WTC11 (cell line): ENCODE measurements around the gene SH3BP4. TPM values are rescaled to one million over a fixed set of nuclear protein-coding genes. Genes with fewer than 3 reads are reported as not detected.

Experiments
- ATAC-seq: fragments of 200-7000 bp; cut with Tn5 transposase; 2 replicates; pipeline ENCODE4 v1.10.0; 2021; ENCODE audit warnings: mild to moderate bottlenecking, moderate library complexity
- CTCF ChIA-PET: fragments of 300-600 bp; sonication (Branson Sonifier 250); formaldehyde crosslinking; loops from one replicate; lab custom pipeline; 2021; ENCODE audit warnings: antibody characterized with exemption; lab: Charles Lee
- POLR2A ChIA-PET: fragments of 350-600 bp; sonication (Branson Sonifier 250); formaldehyde crosslinking; loops from one replicate; lab custom pipeline; 2021; ENCODE audit warnings: antibody characterized with exemption; lab: Charles Lee
- DNase-seq: peaks from one replicate; pipeline ENCODE4 v3.0.0; 2021; ENCODE audit warnings: low spot score
- H3K27ac Mint-ChIP-seq: 2 replicates; pipeline ENCODE4 v1.8.0; 2021; ENCODE audit warnings: mixed read lengths
- H3K27me3 Mint-ChIP-seq: 2 replicates; pipeline ENCODE4 v1.8.0; 2021; ENCODE audit warnings: low read depth, mild to moderate bottlenecking, moderate library complexity, mixed read lengths
- H3K36me3 Mint-ChIP-seq: 2 replicates; pipeline ENCODE4 v1.8.0; 2021; ENCODE audit warnings: mixed read lengths
- H3K4me1 Mint-ChIP-seq: 2 replicates; pipeline ENCODE4 v1.8.0; 2022; ENCODE audit warnings: mixed read lengths
- H3K4me3 Mint-ChIP-seq: 2 replicates; pipeline ENCODE4 v1.8.0; 2021; ENCODE audit warnings: mild to moderate bottlenecking, moderate library complexity, mixed read lengths
- H3K9me3 Mint-ChIP-seq: 2 replicates; pipeline ENCODE4 v1.8.0; 2021; ENCODE audit warnings: mixed read lengths
- ATF3 ChIP-seq: sonication (generic); formaldehyde crosslinking; conservative IDR thresholded peaks from 2 replicates; pipeline ENCODE4 v1.8.1; 2022; ENCODE audit warnings: mild to moderate bottlenecking, missing genetic modification reagents
- CBFB ChIP-seq: sonication (generic); formaldehyde crosslinking; IDR thresholded peaks from 2 replicates; pipeline ENCODE4 v1.8.1; 2022; ENCODE audit warnings: mild to moderate bottlenecking, low read depth, missing genetic modification reagents
- ETV6 ChIP-seq: sonication (generic); formaldehyde crosslinking; IDR thresholded peaks from 2 replicates; pipeline ENCODE4 v1.8.1; 2022; ENCODE audit warnings: mild to moderate bottlenecking, missing genetic modification reagents
- FOXJ3 ChIP-seq: sonication (generic); formaldehyde crosslinking; IDR thresholded peaks from 2 replicates; pipeline ENCODE4 v1.9.0; 2021; ENCODE audit warnings: missing genetic modification reagents, mild to moderate bottlenecking, borderline replicate concordance
- MXD4 ChIP-seq: fragments of 250-450 bp; sonication (Bioruptor Pico); IDR thresholded peaks from 2 replicates; pipeline ENCODE4 v1.8.0; 2021; ENCODE audit warnings: mild to moderate bottlenecking, moderate library complexity, borderline replicate concordance
- NR2C2 ChIP-seq: sonication (generic); formaldehyde crosslinking; IDR thresholded peaks from 2 replicates; pipeline ENCODE4 v1.8.0; 2022; ENCODE audit warnings: mild to moderate bottlenecking, missing genetic modification reagents
- PRDM15 ChIP-seq: sonication (generic); formaldehyde crosslinking; IDR thresholded peaks from 2 replicates; pipeline ENCODE4 v1.8.0; 2022; ENCODE audit warnings: missing genetic modification reagents
- RORB ChIP-seq: fragments of 250-450 bp; sonication (Bioruptor Pico); IDR thresholded peaks from 2 replicates; pipeline ENCODE4 v1.9.0; 2021; ENCODE audit warnings: mild to moderate bottlenecking
- USF2 ChIP-seq: sonication (generic); formaldehyde crosslinking; IDR thresholded peaks from 2 replicates; pipeline ENCODE4 v1.8.1; 2023; ENCODE audit warnings: mild to moderate bottlenecking, missing genetic modification reagents, moderate library complexity
- ZBTB21 ChIP-seq: sonication (generic); formaldehyde crosslinking; IDR thresholded peaks from 2 replicates; pipeline ENCODE4 v1.8.1; 2023; ENCODE audit warnings: mild to moderate bottlenecking, missing genetic modification reagents, borderline replicate concordance
- ZNF317 ChIP-seq: sonication (generic); formaldehyde crosslinking; IDR thresholded peaks from 2 replicates; pipeline ENCODE4 v1.8.1; 2023; ENCODE audit warnings: low read depth, mild to moderate bottlenecking, moderate library complexity, missing genetic modification reagents, borderline replicate concordance
- ZNF416 ChIP-seq: fragments of 250-450 bp; sonication (Bioruptor Pico); IDR thresholded peaks from 2 replicates; pipeline ENCODE4 v1.9.0; 2021; ENCODE audit warnings: mild to moderate bottlenecking, inconsistent platforms
- ZNF512 ChIP-seq: sonication (generic); formaldehyde crosslinking; IDR thresholded peaks from 2 replicates; pipeline ENCODE4 v1.8.1; 2022; ENCODE audit warnings: missing genetic modification reagents, borderline replicate concordance
- ZNF671 ChIP-seq: fragments of 250-450 bp; sonication (Bioruptor Pico); IDR thresholded peaks from 2 replicates; pipeline ENCODE4 v1.8.0; 2021; ENCODE audit warnings: mild to moderate bottlenecking
- total RNA-seq: library from RNA; stranded (reverse); gene quantifications from 3 replicates; pipeline ENCODE4 v1.2.3, GENCODE V29; 2021
- TF ChIP-seq, protein P1 (sequence below): sonication (generic); formaldehyde crosslinking; IDR thresholded peaks from 2 replicates; pipeline ENCODE4 v1.8.1; 2023; ENCODE audit warnings: mild to moderate bottlenecking, missing genetic modification reagents, borderline replicate concordance
- TF ChIP-seq, protein P2 (sequence below): sonication (generic); formaldehyde crosslinking; IDR thresholded peaks from 2 replicates; pipeline ENCODE4 v1.8.1; 2023; ENCODE audit warnings: mild to moderate bottlenecking, missing genetic modification reagents, moderate library complexity
- TF ChIP-seq, protein P3 (sequence below): sonication (generic); formaldehyde crosslinking; IDR thresholded peaks from 2 replicates; pipeline ENCODE4 v1.8.0; 2023; ENCODE audit warnings: missing genetic modification reagents
- TF ChIP-seq, protein P4 (sequence below): fragments of 200-600 bp; IDR thresholded peaks from 2 replicates; pipeline ENCODE4 v1.8.0; 2022; ENCODE audit warnings: antibody characterized with exemption
- TF ChIP-seq, protein P5 (sequence below): fragments of 250-450 bp; sonication (Bioruptor Pico); IDR thresholded peaks from 2 replicates; pipeline ENCODE4 v2.1.2; 2022; ENCODE audit warnings: mild to moderate bottlenecking, moderate library complexity

The SH3BP4 gene
- total RNA-seq, 1 experiment from 2014 or later: 44.4 TPM

DNA sequence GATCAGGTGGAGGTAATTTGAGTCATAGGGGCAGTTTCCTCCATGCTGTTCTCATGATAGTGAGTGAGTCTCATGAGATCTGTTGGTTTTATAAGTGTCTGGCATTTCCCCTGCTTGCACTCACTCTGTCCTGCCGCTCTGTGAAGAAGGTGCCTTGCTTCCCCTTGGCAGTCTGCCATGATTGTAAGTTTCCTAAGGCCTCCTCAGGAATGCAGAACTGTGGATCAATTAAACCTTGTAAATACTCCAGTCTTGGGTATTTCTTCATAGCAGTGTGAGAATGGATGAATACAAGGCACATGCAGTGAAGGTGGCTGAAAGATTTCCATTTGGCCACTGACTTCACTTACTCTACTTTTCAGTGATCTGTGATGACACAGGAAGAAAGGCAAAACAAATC is 133.7 kb downstream of the SH3BP4 start:
- Mint-ChIP-seq H3K27me3 (no peaks in the 10 kb centered on the region), H3K27ac (no peak overlapping the region), H3K4me3 (no peak overlapping the region), H3K4me1 (peaks cover 10% of the 10 kb centered on the region), H3K36me3 (no peaks in the 10 kb centered on the region), H3K9me3 (peaks cover 8% of the 10 kb centered on the region)
- ATAC-seq (no peak), DNase-seq (no peak)
- POLR2A ChIA-PET: no interaction called here
- TF ChIP-seq, protein P1, sequence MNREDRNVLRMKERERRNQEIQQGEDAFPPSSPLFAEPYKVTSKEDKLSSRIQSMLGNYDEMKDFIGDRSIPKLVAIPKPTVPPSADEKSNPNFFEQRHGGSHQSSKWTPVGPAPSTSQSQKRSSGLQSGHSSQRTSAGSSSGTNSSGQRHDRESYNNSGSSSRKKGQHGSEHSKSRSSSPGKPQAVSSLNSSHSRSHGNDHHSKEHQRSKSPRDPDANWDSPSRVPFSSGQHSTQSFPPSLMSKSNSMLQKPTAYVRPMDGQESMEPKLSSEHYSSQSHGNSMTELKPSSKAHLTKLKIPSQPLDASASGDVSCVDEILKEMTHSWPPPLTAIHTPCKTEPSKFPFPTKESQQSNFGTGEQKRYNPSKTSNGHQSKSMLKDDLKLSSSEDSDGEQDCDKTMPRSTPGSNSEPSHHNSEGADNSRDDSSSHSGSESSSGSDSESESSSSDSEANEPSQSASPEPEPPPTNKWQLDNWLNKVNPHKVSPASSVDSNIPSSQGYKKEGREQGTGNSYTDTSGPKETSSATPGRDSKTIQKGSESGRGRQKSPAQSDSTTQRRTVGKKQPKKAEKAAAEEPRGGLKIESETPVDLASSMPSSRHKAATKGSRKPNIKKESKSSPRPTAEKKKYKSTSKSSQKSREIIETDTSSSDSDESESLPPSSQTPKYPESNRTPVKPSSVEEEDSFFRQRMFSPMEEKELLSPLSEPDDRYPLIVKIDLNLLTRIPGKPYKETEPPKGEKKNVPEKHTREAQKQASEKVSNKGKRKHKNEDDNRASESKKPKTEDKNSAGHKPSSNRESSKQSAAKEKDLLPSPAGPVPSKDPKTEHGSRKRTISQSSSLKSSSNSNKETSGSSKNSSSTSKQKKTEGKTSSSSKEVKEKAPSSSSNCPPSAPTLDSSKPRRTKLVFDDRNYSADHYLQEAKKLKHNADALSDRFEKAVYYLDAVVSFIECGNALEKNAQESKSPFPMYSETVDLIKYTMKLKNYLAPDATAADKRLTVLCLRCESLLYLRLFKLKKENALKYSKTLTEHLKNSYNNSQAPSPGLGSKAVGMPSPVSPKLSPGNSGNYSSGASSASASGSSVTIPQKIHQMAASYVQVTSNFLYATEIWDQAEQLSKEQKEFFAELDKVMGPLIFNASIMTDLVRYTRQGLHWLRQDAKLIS (CRISPR knock-in tag): no peak
- TF ChIP-seq FOXJ3 (CRISPR knock-in tag) (no peak), ZNF317 (CRISPR knock-in tag) (no peak), ZNF512 (CRISPR knock-in tag) (no peak), RORB (CRISPR knock-in tag) (no peak), USF2 (no peak), ZBTB21 (CRISPR knock-in tag) (no peak), ZNF671 (CRISPR knock-in tag) (no peak), NR2C2 (CRISPR knock-in tag) (no peak)
- TF ChIP-seq, protein P2, sequence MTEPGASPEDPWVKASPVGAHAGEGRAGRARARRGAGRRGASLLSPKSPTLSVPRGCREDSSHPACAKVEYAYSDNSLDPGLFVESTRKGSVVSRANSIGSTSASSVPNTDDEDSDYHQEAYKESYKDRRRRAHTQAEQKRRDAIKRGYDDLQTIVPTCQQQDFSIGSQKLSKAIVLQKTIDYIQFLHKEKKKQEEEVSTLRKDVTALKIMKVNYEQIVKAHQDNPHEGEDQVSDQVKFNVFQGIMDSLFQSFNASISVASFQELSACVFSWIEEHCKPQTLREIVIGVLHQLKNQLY (CRISPR knock-in tag): no peak
- TF ChIP-seq, protein P3, sequence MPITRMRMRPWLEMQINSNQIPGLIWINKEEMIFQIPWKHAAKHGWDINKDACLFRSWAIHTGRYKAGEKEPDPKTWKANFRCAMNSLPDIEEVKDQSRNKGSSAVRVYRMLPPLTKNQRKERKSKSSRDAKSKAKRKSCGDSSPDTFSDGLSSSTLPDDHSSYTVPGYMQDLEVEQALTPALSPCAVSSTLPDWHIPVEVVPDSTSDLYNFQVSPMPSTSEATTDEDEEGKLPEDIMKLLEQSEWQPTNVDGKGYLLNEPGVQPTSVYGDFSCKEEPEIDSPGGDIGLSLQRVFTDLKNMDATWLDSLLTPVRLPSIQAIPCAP (CRISPR knock-in tag): no peak
- CTCF ChIA-PET: no interaction called here

- peaks cover 8% of the 10 kb centered on the region for H3K9me3 Mint-ChIP-seq
- no peak overlapping the region for H3K27ac Mint-ChIP-seq
- CTCF ChIA-PET: no interaction called here
- POLR2A ChIA-PET: no interaction called here
- no peak overlapping the region for H3K4me3 Mint-ChIP-seq
- ATAC-seq: no peak
- DNase-seq: no peak
- no peaks in the 10 kb centered on the region for H3K36me3 Mint-ChIP-seq
- peaks cover 10% of the 10 kb centered on the region for H3K4me1 Mint-ChIP-seq
- no peaks in the 10 kb centered on the region for H3K27me3 Mint-ChIP-seq
- no peak for TF ChIP-seq CBFB (CRISPR knock-in tag)
- TF ChIP-seq ETV6: no peak
- TF ChIP-seq, protein P4, sequence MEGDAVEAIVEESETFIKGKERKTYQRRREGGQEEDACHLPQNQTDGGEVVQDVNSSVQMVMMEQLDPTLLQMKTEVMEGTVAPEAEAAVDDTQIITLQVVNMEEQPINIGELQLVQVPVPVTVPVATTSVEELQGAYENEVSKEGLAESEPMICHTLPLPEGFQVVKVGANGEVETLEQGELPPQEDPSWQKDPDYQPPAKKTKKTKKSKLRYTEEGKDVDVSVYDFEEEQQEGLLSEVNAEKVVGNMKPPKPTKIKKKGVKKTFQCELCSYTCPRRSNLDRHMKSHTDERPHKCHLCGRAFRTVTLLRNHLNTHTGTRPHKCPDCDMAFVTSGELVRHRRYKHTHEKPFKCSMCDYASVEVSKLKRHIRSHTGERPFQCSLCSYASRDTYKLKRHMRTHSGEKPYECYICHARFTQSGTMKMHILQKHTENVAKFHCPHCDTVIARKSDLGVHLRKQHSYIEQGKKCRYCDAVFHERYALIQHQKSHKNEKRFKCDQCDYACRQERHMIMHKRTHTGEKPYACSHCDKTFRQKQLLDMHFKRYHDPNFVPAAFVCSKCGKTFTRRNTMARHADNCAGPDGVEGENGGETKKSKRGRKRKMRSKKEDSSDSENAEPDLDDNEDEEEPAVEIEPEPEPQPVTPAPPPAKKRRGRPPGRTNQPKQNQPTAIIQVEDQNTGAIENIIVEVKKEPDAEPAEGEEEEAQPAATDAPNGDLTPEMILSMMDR: no peak
- no peak for TF ChIP-seq ZNF416 (CRISPR knock-in tag)
- TF ChIP-seq ATF3: no peak
- TF ChIP-seq, protein P5, sequence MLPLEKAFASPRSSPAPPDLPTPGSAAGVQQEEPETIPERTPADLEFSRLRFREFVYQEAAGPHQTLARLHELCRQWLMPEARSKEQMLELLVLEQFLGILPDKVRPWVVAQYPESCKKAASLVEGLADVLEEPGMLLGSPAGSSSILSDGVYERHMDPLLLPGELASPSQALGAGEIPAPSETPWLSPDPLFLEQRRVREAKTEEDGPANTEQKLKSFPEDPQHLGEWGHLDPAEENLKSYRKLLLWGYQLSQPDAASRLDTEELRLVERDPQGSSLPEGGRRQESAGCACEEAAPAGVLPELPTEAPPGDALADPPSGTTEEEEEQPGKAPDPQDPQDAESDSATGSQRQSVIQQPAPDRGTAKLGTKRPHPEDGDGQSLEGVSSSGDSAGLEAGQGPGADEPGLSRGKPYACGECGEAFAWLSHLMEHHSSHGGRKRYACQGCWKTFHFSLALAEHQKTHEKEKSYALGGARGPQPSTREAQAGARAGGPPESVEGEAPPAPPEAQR (CRISPR knock-in tag): no peak
- no peak for TF ChIP-seq PRDM15 (CRISPR knock-in tag)
- TF ChIP-seq MXD4 (CRISPR knock-in tag): no peak
Measured at GRCh38 chr2:235086481-235087184, 134.8 kb downstream of the SH3BP4 start.
